K562 (cell line): ENCODE measurements around the gene XRCC2. TPM values are rescaled to one million over a fixed set of nuclear protein-coding genes. Genes with fewer than 3 reads are reported as not detected.

Experiments used
- ATAC-seq: fragments of 200-7000 bp; cut with Tn5 transposase; 3 replicates; pipeline ENCODE4 v1.9.1; 2020; ENCODE audit warnings: moderate library complexity
- BruUV-seq: library from RNA; stranded (reverse); fragments of 400-500 nt; replicated peaks from 2 replicates; lab custom pipeline; 2021; lab: Mats Ljungman, UMichigan
- CTCF ChIA-PET: fragments of 300-600 bp; formaldehyde crosslinking; extraction: SDS; loops from one replicate; lab custom pipeline; 2021; ENCODE audit warnings: low intra/inter-chr PET ratio; lab: Yijun Ruan, JAX
- POLR2A ChIA-PET: fragments of 300-600, 350-650 bp; sonication (Branson Sonifier 250); formaldehyde crosslinking; extraction: SDS; loops from one replicate; lab custom pipeline; 2021; ENCODE audit warnings: antibody characterized with exemption, inconsistent platforms; lab: Yijun Ruan, JAX
- DNase-seq, 4 experiments: peaks; one replicate each; pipeline versions ENCODE4 v3.0.0 to v3.0.0-alpha.2; 2011 to 2018; ENCODE audit warnings: low spot score in 3 of 4, mixed read lengths in 3 of 4; ENCODE audit errors: extremely low read depth in 1 of 4
- FAIRE-seq: peaks from 2 replicates; lab custom pipeline; 2011; peaks lifted over from hg19 to GRCh38; lab: Jason Lieb, UNC
- H2AFZ ChIP-seq: 2 replicates; pipeline ENCODE4 v1.6.0; 2011; ENCODE audit warnings: low read depth, low read length, control low read depth, inconsistent platforms
- H3K27ac ChIP-seq: fragments of 200-600 bp; 3 replicates; pipeline ENCODE4 v1.8.0; 2011; ENCODE audit warnings: low read depth, mild to moderate bottlenecking, control low read depth, inconsistent platforms, low read length, moderate library complexity, mixed read lengths; ENCODE audit errors: extremely low read depth
- H3K27me3 ChIP-seq, 2 experiments: fragments of 300-600 bp in 1 of 2; 2 replicates in 1 of 2; 3 replicates in 1 of 2; pipeline versions ENCODE4 v1.6.0 to v1.8.0; 2011; ENCODE audit warnings: inconsistent platforms in 2 of 2, low read length in 2 of 2, mild to moderate bottlenecking in 1 of 2, mixed read lengths in 1 of 2, moderate library complexity in 1 of 2; ENCODE audit not compliant: control insufficient read depth in 2 of 2, insufficient read depth in 2 of 2
- H3K36me3 ChIP-seq: fragments of 300-600 bp; 3 replicates; pipeline ENCODE4 v1.8.0; 2011; ENCODE audit warnings: mild to moderate bottlenecking, low read length, inconsistent platforms; ENCODE audit not compliant: control insufficient read depth, insufficient read depth
- H3K4me1 ChIP-seq, 2 experiments: fragments of 200-600 bp in 1 of 2; replicated peaks in 1 of 2; 2 replicates in 1 of 2; 3 replicates in 1 of 2; pipeline versions ENCODE4 v1.5.1 to v1.8.0; 2011; ENCODE audit warnings: inconsistent platforms in 2 of 2, low read length in 2 of 2, mild to moderate bottlenecking in 1 of 2, mixed read lengths in 1 of 2, moderate library complexity in 1 of 2; ENCODE audit not compliant: control insufficient read depth in 2 of 2, insufficient read depth in 2 of 2
- H3K4me2 ChIP-seq: 2 replicates; pipeline ENCODE4 v1.6.1; 2011; ENCODE audit warnings: low read length, control low read depth, inconsistent platforms, mixed read lengths; ENCODE audit not compliant: insufficient read depth
- H3K4me3 ChIP-seq: fragments of 200-600 bp; sonication (generic), shearing (Covaris generic); 2 replicates; pipeline ENCODE4 v1.5.1; 2016; ENCODE audit warnings: control low read depth, inconsistent platforms
- H3K79me2 ChIP-seq: fragments of 200-600 bp; 3 replicates; pipeline ENCODE4 v1.8.0; 2011; ENCODE audit warnings: low read length, inconsistent platforms; ENCODE audit not compliant: control insufficient read depth, insufficient read depth
- H3K9ac ChIP-seq, 2 experiments: 2 replicates each; pipeline versions ENCODE4 v1.6.0 to v1.6.1; 2011; ENCODE audit warnings: low read depth in 2 of 2, low read length in 2 of 2, control low read depth in 1 of 2, inconsistent platforms in 1 of 2, mild to moderate bottlenecking in 1 of 2, mixed read lengths in 1 of 2; ENCODE audit not compliant: insufficient read depth in 1 of 2
- H3K9me1 ChIP-seq: one replicate; pipeline ENCODE4 v1.6.0; 2011; ENCODE audit warnings: inconsistent platforms, mild to moderate bottlenecking, low read length, moderate library complexity; ENCODE audit not compliant: control insufficient read depth, insufficient read depth
- H3K9me3 ChIP-seq: replicated peaks from 2 replicates; pipeline ENCODE4 v1.5.1; 2011; ENCODE audit warnings: low read depth, low read length, inconsistent platforms; ENCODE audit not compliant: control insufficient read depth, insufficient read depth
- H4K20me1 ChIP-seq: replicated peaks from 2 replicates; pipeline ENCODE4 v1.6.1; 2011; ENCODE audit warnings: low read length, inconsistent platforms, mixed read lengths; ENCODE audit not compliant: control insufficient read depth, insufficient read depth
- E2F1 ChIP-seq: sonication (generic); formaldehyde crosslinking; IDR thresholded peaks from 2 replicates; pipeline ENCODE4 v1.8.1; 2023; ENCODE audit warnings: mild to moderate bottlenecking, missing genetic modification reagents, moderate library complexity
- HES1 ChIP-seq: fragments of 450-650 bp; IDR thresholded peaks from 2 replicates; pipeline ENCODE4 v1.6.1; 2016; ENCODE audit warnings: low read depth, mild to moderate bottlenecking, moderate library complexity
- MITF ChIP-seq: IDR thresholded peaks from 2 replicates; pipeline ENCODE4 v1.6.1; 2014; ENCODE audit warnings: antibody characterized with exemption
- RBM22 ChIP-seq: fragments of 200-400 bp; formaldehyde crosslinking; IDR thresholded peaks from 2 replicates; pipeline ENCODE4 v1.6.1; 2018; ENCODE audit warnings: low read length, low read depth; ENCODE audit not compliant: poor library complexity, severe bottlenecking
- SPI1 ChIP-seq: IDR thresholded peaks from 2 replicates; pipeline ENCODE4 v1.6.1; 2011; ENCODE audit warnings: low read depth, low read length, control low read depth, borderline replicate concordance
- SREBF1 ChIP-seq: fragments of 150-350 bp; IDR thresholded peaks from 2 replicates; pipeline ENCODE4 v1.6.1; 2014; ENCODE audit warnings: antibody characterized with exemption, low read depth, low read length, borderline replicate concordance
- TRIM24 ChIP-seq, 2 experiments: fragments of 450-650 bp; IDR thresholded peaks; 2 replicates each; pipeline ENCODE4 v1.6.1; 2016
- ZBED1 ChIP-seq: IDR thresholded peaks from 2 replicates; pipeline ENCODE4 v1.6.1; 2014
- ZBTB17 ChIP-seq: fragments of 450-650 bp; formaldehyde crosslinking; IDR thresholded peaks from 2 replicates; pipeline ENCODE4 v1.4.0; 2020; ENCODE audit warnings: mild to moderate bottlenecking
- ZBTB33 ChIP-seq: sonication (generic); formaldehyde crosslinking; IDR thresholded peaks from 2 replicates; pipeline ENCODE4 v1.8.1; 2023; ENCODE audit warnings: mild to moderate bottlenecking, missing genetic modification reagents
- ZNF639 ChIP-seq, 2 experiments: fragments of 200-800 bp in 1 of 2; sonication (Bioruptor generic) in 1 of 2; sonication (generic) in 1 of 2; formaldehyde crosslinking in 1 of 2; IDR thresholded peaks in 1 of 2; conservative IDR thresholded peaks in 1 of 2; 2 replicates each; pipeline versions ENCODE4 v1.5.0 to v1.6.1; 2016 to 2020; ENCODE audit warnings: missing compliant biosample characterization in 1 of 2, missing genetic modification characterization in 1 of 2, missing genetic modification reagents in 1 of 2
- ZNF740 ChIP-seq, 3 experiments: fragments of 200-800 bp in 1 of 3; sonication (Bioruptor generic) in 1 of 3; sonication (generic) in 1 of 3; formaldehyde crosslinking in 1 of 3; IDR thresholded peaks; 2 replicates each; pipeline versions ENCODE4 v1.6.1 to v1.8.0; 2016 to 2022; ENCODE audit warnings: mild to moderate bottlenecking in 2 of 3, missing compliant biosample characterization in 2 of 3, missing genetic modification characterization in 2 of 3, missing genetic modification reagents in 1 of 3
- WGBS: fragments of 100-300 bp; shearing (Covaris generic); methylation state at CpG from one replicate; pipeline ENCODE4 v1.1.6; 2016; ENCODE audit warnings: low coverage, mixed read lengths; ENCODE audit not compliant: insufficient coverage; ENCODE audit errors: missing lambda C conversion rate; 5-methylcytosine and 5-hydroxymethylcytosine counted together
- in situ Hi-C: fragments of 300-500 bp; cut with MboI; formaldehyde crosslinking; loops from 4 replicates; pipeline ENCODE4 v1.15.0; 2018; ENCODE audit warnings: inconsistent platforms, mixed read lengths
- intact Hi-C: fragments of 100-400 bp; cut with micrococcal nuclease; formaldehyde crosslinking; loops from 2 replicates; pipeline ENCODE4 v1.14.2; 2022
- polyA plus RNA-seq, 8 experiments: library from polyadenylated mRNA; depleted of rRNA in 4 of 8; stranded (reverse) in 5 of 8; unstranded in 3 of 8; fragments of >200 nt; fragmentation: Nextera tagmentation in 2 of 8; fragmentation: Illumina TruSeq in 1 of 8; extraction: Ambion mirVana in 2 of 8; extraction: Trizol in 1 of 8; gene quantifications; 2 replicates each; pipeline versions ENCODE4 v1.2.1 to v1.2.3, GENCODE V29; 2011 to 2014; ENCODE audit warnings: inconsistent platforms in 1 of 8, missing spikeins in 1 of 8
- total RNA-seq, 7 experiments: library from RNA; depleted of rRNA in 6 of 7; stranded (reverse); fragments of >200 nt in 6 of 7; fragmentation: Illumina TruSeq in 2 of 7; extraction: Trizol in 2 of 7; gene quantifications; 2 replicates each; pipeline versions ENCODE4 v1.2.1 to v1.2.3, GENCODE V29; 2011 to 2021; ENCODE audit warnings: low replicate concordance in 1 of 7

The XRCC2 gene
- total and polyA plus RNA-seq, 9 of the 15 experiments (the other 6 are each of a cell fraction or from before 2014, with no cell fraction given) = 16.2 to 58.0 (median 39.8) TPM

GRCh38 chr7:152633504-152633903 lies 42.4 kb downstream of the XRCC2 start:
- no peak for DNase-seq
- Histone ChIP-seq H2AFZ (peak overlapping the region; percentile 73), H3K4me2 (peak overlapping the region; percentile 48), H3K27ac (no peak overlapping the region), H3K4me3 (no peak overlapping the region), H3K79me2 (no peaks in the 10 kb centered on the region), H3K9me1 (no peaks in the 10 kb centered on the region), H3K27me3 (no peaks in the 10 kb centered on the region; a peak in 3 of 5 replicates), H3K36me3 (no peaks in the 10 kb centered on the region), H3K4me1 (peaks cover 6 to 8% of the 10 kb centered on the region in 2 experiments; a peak in 2 of 5 replicates), H3K9ac (peak overlapping the region in 1 of 2 experiments; percentile 62; a peak in 1 of 4 replicates), H3K9me3 (no peaks in the 10 kb centered on the region), H4K20me1 (no peaks in the 10 kb centered on the region)
- WGBS = 26% methylated on average over 8 of the region's 8 CpGs
- CTCF ChIA-PET = no interaction called here
- intact Hi-C loops = no loop called here
- peak; percentile 44 for ATAC-seq
- BruUV-seq = no TSS peak
- in situ Hi-C loops = no loop called here
- POLR2A ChIA-PET = no interaction called here
- peak; percentile 23 for FAIRE-seq
- TF ChIP-seq ZNF639 (CRISPR knock-in tag; conservative IDR thresholded peaks at IDR 0.05 in 1 of 2, IDR thresholded peaks at IDR 0.05 in 1 of 2) (no peak), ZBTB17 (CRISPR knock-in tag) (no peak), ZBTB33 (CRISPR knock-in tag) (no peak), ZBED1 (no peak), SPI1 (peak; percentile 66; the same call in 1 of the 2 replicates), TRIM24 (IDR thresholded peaks at IDR 0.05) (no peak), ZNF740 (CRISPR knock-in tag; IDR thresholded peaks at IDR 0.05) (no peak), ZNF740 (tag; IDR thresholded peaks at IDR 0.05) (no peak), SREBF1 (no peak), E2F1 (CRISPR knock-in tag) (no peak), MITF (no peak), RBM22 (no peak), HES1 (no peak)
